HUES64 (cell line): ENCODE measurements around the gene SLAIN2.
A peak's percentile ranks its signal among the peaks of the same experiment; 100 is the strongest.
"Not testable (repeated sequence)": the region's sequence is repeated elsewhere in the genome, so short reads cannot be mapped to it uniquely, and the experiment has no call there.

Source experiments
- H3K27ac ChIP-seq: 2 replicates; pipeline ENCODE4 v1.7.0; 2013; ENCODE audit warnings: low read depth, low read length, inconsistent platforms
- H3K27me3 ChIP-seq: 2 replicates; pipeline ENCODE4 v1.6.1; 2013; ENCODE audit warnings: mild to moderate bottlenecking, low read length; ENCODE audit not compliant: insufficient read depth
- H3K36me3 ChIP-seq: 2 replicates; pipeline ENCODE4 v1.6.1; 2013; ENCODE audit warnings: mild to moderate bottlenecking, low read length; ENCODE audit not compliant: insufficient read depth
- H3K4me1 ChIP-seq: 2 replicates; pipeline ENCODE4 v1.6.1; 2013; ENCODE audit warnings: mild to moderate bottlenecking, low read length, moderate library complexity; ENCODE audit not compliant: insufficient read depth
- H3K4me3 ChIP-seq: 2 replicates; pipeline ENCODE4 v1.5.1; 2013; ENCODE audit warnings: mild to moderate bottlenecking, low read length, moderate library complexity
- H3K9ac ChIP-seq: 2 replicates; pipeline ENCODE4 v1.6.1; 2013; ENCODE audit warnings: mild to moderate bottlenecking, low read depth, low read length
- H3K9me3 ChIP-seq: 2 replicates; pipeline ENCODE4 v1.6.1; 2013; ENCODE audit warnings: low read depth, low read length; ENCODE audit not compliant: insufficient read depth
- WGBS: fragments of 150-250, 120-280 bp; methylation state at CpG from one replicate; pipeline ENCODE4 v1.1.7; 2013; ENCODE audit warnings: missing lambda C conversion rate; 5-methylcytosine and 5-hydroxymethylcytosine counted together

Gene SLAIN2

DNA sequence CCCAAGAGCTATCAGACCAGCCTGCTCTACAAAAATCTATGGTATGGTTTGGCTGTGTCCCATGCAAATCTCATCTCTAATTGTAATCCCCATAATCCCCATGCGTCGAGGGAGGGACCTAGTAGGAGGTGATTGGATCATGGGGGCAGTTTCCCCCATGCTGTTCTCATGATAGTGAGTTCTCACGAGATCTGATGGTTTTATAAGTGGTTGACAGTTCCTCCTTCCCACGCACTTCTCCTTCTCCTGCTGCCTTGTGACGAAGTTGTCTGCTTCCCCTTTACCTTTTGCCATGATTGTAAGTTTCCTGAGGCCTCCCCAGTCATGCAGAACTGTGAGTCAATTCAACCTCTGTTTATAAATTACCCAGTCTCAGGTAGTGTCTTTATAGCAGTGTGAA lies 99.6 kb downstream of the SLAIN2 start:
- H3K36me3 ChIP-seq, H3K9ac ChIP-seq, H3K9me3 ChIP-seq, H3K27ac ChIP-seq, H3K4me1 ChIP-seq, H3K27me3 ChIP-seq, H3K4me3 ChIP-seq: not testable (repeated sequence)
- 77% methylated on average over 5 of the region's 5 CpGs for WGBS

GRCh38 chr4:48445704-48446103 lies 104.4 kb downstream of the SLAIN2 start:
- Histone ChIP-seq H3K36me3 (no peaks in the 10 kb centered on the region), H3K4me3 (no peak overlapping the region), H3K4me1 (no peaks in the 10 kb centered on the region), H3K27ac (no peak overlapping the region), H3K27me3 (no peaks in the 10 kb centered on the region), H3K9me3 (no peaks in the 10 kb centered on the region), H3K9ac (no peak overlapping the region)
- 80% methylated on average over 2 of the region's 3 CpGs for WGBS

- no peaks in the 10 kb centered on the region for H3K9me3 ChIP-seq
- H3K4me1 ChIP-seq: no peaks in the 10 kb centered on the region
- no peaks in the 10 kb centered on the region for H3K27me3 ChIP-seq
- 96% methylated on average over 1 of the region's 1 CpG for WGBS
- H3K4me3 ChIP-seq: no peak overlapping the region
- no peaks in the 10 kb centered on the region for H3K36me3 ChIP-seq
- H3K9ac ChIP-seq: no peak overlapping the region
- H3K27ac ChIP-seq: no peak overlapping the region
Measured at GRCh38 chr4:48446642-48447041, 105.3 kb downstream of the SLAIN2 start.

- Histone ChIP-seq H3K27ac (no peak overlapping the region), H3K4me1 (no peaks in the 10 kb centered on the region), H3K9me3 (no peaks in the 10 kb centered on the region), H3K4me3 (no peak overlapping the region), H3K36me3 (no peaks in the 10 kb centered on the region), H3K27me3 (no peaks in the 10 kb centered on the region), H3K9ac (no peak overlapping the region)
- WGBS: 94% methylated on average over 10 of the region's 10 CpGs
Measured at GRCh38 chr4:48449151-48449550, 107.8 kb downstream of the SLAIN2 start.

GRCh38 chr4:48450740-48451139 lies 109.4 kb downstream of the SLAIN2 start:
- 92% methylated on average over 3 of the region's 3 CpGs for WGBS
- Histone ChIP-seq H3K27ac (no peak overlapping the region), H3K9ac (no peak overlapping the region), H3K4me1 (no peaks in the 10 kb centered on the region), H3K27me3 (no peaks in the 10 kb centered on the region), H3K36me3 (no peaks in the 10 kb centered on the region), H3K4me3 (no peak overlapping the region), H3K9me3 (no peaks in the 10 kb centered on the region)

- not testable (repeated sequence) for H3K9ac ChIP-seq, H3K9me3 ChIP-seq, H3K27me3 ChIP-seq, H3K4me3 ChIP-seq, H3K36me3 ChIP-seq, H3K4me1 ChIP-seq, H3K27ac ChIP-seq
- WGBS: 85% methylated on average over 3 of the region's 3 CpGs
Measured at GRCh38 chr4:48451656-48452055, 110.3 kb downstream of the SLAIN2 start.

DNA sequence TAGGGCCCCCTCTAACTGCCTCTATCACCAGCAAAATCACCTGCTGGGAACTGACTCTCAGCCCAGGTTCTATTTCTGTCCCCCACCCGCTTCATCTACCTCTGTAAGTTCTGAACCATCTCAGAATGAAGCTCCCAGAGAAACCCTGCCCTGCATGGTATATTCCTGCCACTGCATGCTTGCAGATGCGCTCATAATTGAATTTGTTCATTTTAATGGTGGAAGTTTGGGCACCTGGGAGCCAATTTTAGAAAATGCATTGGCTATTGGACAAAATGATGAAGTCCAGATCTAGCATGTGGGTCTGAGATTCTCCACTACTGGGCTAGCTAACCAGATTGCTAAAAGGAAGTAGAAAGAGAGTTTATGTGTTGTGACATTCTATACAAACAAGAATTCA lies 113.3 kb downstream of the SLAIN2 start:
- no peaks in the 10 kb centered on the region for H3K36me3 ChIP-seq
- no peak overlapping the region for H3K27ac ChIP-seq
- 91% methylated on average over 2 of the region's 2 CpGs for WGBS
- H3K9me3 ChIP-seq: no peaks in the 10 kb centered on the region
- no peaks in the 10 kb centered on the region for H3K4me1 ChIP-seq
- no peaks in the 10 kb centered on the region for H3K27me3 ChIP-seq
- no peak overlapping the region for H3K9ac ChIP-seq
- H3K4me3 ChIP-seq: no peak overlapping the region

- no peak overlapping the region for H3K4me3 ChIP-seq
- no peaks in the 10 kb centered on the region for H3K4me1 ChIP-seq
- no peak overlapping the region for H3K9ac ChIP-seq
- H3K27ac ChIP-seq: 0 out of 2 replicates have a peak overlapping the region, but pooled peaks have one; percentile 13
- H3K9me3 ChIP-seq: no peaks in the 10 kb centered on the region
- H3K27me3 ChIP-seq: no peaks in the 10 kb centered on the region
- no peaks in the 10 kb centered on the region for H3K36me3 ChIP-seq
Measured at GRCh38 chr4:48461000-48461399, 119.7 kb downstream of the SLAIN2 start.

- WGBS: 90% methylated on average over 5 of the region's 5 CpGs
- H3K9ac ChIP-seq: no peak overlapping the region
- no peaks in the 10 kb centered on the region for H3K4me1 ChIP-seq
- no peaks in the 10 kb centered on the region for H3K9me3 ChIP-seq
- no peak overlapping the region for H3K27ac ChIP-seq
- H3K4me3 ChIP-seq: no peak overlapping the region
- no peaks in the 10 kb centered on the region for H3K36me3 ChIP-seq
- no peaks in the 10 kb centered on the region for H3K27me3 ChIP-seq
Measured at GRCh38 chr4:48462363-48462762, 121.0 kb downstream of the SLAIN2 start.

DNA sequence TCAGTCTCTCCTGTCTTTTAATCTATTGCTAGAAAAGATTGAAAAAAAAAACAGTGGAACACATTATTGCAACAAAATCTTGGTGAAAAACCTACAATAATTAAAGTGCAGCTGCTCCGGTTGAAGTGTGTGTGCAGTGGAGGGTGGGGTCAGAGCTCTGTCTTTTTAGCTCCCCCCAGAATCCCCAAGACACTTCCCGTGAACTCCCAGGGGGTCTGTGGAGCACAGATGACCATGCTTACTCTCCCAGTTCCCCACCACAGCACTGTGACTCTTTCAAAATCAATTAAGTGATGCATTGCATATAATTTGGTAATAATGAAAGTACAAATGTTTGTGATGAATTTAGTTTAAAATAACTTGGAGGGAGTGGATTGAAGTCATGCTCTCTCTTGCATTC lies 126.1 kb downstream of the SLAIN2 start:
- 86% methylated on average over 1 of the region's 2 CpGs for WGBS
- no peaks in the 10 kb centered on the region for H3K36me3 ChIP-seq
- no peak overlapping the region for H3K27ac ChIP-seq
- no peak overlapping the region for H3K9ac ChIP-seq
- H3K4me1 ChIP-seq: peaks cover 4% of the 10 kb centered on the region; the same call in 1 of the 2 replicates
- H3K4me3 ChIP-seq: no peak overlapping the region
- no peaks in the 10 kb centered on the region for H3K9me3 ChIP-seq
- no peaks in the 10 kb centered on the region for H3K27me3 ChIP-seq

DNA sequence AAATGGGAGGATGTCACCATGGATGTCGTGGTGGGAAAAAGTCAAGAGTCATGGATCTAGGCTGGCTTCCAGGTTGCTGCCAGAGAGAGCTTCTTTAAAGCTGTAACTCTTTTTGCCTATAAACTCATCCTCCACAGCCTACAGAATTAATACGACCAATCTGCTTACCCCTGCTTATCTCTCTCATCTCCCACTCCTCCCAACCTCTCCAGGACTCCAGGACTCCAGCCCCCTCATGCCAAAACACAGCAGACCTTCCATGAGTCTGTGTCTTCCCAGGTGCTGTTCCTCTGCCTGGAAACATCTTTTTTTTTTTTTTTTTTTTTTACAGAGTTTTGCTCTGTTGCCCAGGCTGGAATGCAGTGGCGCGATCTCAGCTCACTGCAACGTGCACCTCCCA lies 126.6 kb downstream of the SLAIN2 start:
- WGBS: 75% methylated on average over 5 of the region's 5 CpGs
- Histone ChIP-seq H3K36me3 (no peaks in the 10 kb centered on the region), H3K27me3 (no peaks in the 10 kb centered on the region), H3K9ac (no peak overlapping the region), H3K4me3 (no peak overlapping the region), H3K4me1 (peaks cover 4% of the 10 kb centered on the region; the same call in 1 of the 2 replicates), H3K27ac (no peak overlapping the region), H3K9me3 (no peaks in the 10 kb centered on the region)

DNA sequence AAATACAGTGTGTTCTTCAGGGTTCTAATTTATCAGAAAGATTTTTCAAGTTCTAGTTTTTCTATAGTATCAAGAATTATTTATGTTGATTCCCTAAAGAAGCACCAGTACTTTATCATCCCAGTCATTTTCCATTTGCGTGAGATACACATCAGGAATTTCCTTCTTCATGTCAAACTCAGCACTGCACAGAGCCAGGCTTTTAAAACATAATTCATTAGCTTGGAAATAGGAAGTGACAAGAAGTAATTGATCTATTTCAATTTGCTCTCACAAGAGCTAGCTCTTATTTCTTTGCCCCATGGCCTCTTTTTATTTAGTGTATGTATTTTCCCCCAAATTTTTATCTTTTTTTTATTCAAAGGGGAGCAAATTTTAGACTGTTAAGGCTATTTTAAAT lies 128.8 kb downstream of the SLAIN2 start:
- Histone ChIP-seq H3K27ac (no peak overlapping the region), H3K9me3 (no peaks in the 10 kb centered on the region), H3K27me3 (no peaks in the 10 kb centered on the region), H3K9ac (no peak overlapping the region), H3K36me3 (no peaks in the 10 kb centered on the region), H3K4me3 (no peak overlapping the region), H3K4me1 (peaks cover 4% of the 10 kb centered on the region; the same call in 1 of the 2 replicates)
- 100% methylated on average over 1 of the region's 1 CpG for WGBS
